HEK293 (cell line): ENCODE data around the gene DNASE1L3.
A peak's percentile ranks its signal among the peaks of the same experiment; 100 is the strongest.

Experiments
- CTCF ChIA-PET: fragments of 350-600 bp; formaldehyde crosslinking; extraction: SDS; loops from one replicate; lab custom pipeline; 2021; ENCODE audit warnings: antibody characterized with exemption; lab: Yijun Ruan, JAX
- POLR2A ChIA-PET: fragments of 300-600 bp; formaldehyde crosslinking; extraction: SDS; loops from one replicate; lab custom pipeline; 2020; ENCODE audit warnings: antibody characterized with exemption, inconsistent platforms; lab: Yijun Ruan, JAX
- H3K27ac ChIP-seq: fragments of 200-500 bp; sonication (Bioruptor generic); 2 replicates; pipeline ENCODE4 v1.5.1; 2014; ENCODE audit warnings: low read depth, low read length, control low read depth, inconsistent platforms; ENCODE audit errors: extremely low read depth
- H3K36me3 ChIP-seq, 2 experiments: fragments of 200-500 bp in 1 of 2; sonication (Bioruptor generic) in 1 of 2; 1 replicate in 1 of 2; 2 replicates in 1 of 2; pipeline ENCODE4 v1.5.1; 2014 to 2017; ENCODE audit warnings: inconsistent platforms in 2 of 2, low read length in 2 of 2; ENCODE audit not compliant: control insufficient read depth in 2 of 2, insufficient read depth in 1 of 2
- H3K4me1 ChIP-seq: fragments of 200-500 bp; sonication (Bioruptor generic); 2 replicates; pipeline ENCODE4 v1.5.1; 2014; ENCODE audit warnings: mild to moderate bottlenecking, low read length, inconsistent platforms; ENCODE audit not compliant: control insufficient read depth, insufficient read depth
- H3K4me3 ChIP-seq: 2 replicates; pipeline ENCODE4 v1.5.1; 2011; ENCODE audit warnings: low read depth, mild to moderate bottlenecking, control low read depth, low read length, moderate library complexity
- H3K9me3 ChIP-seq: fragments of 200-500 bp; sonication (Bioruptor generic); 2 replicates; pipeline ENCODE4 v1.5.1; 2014; ENCODE audit warnings: low read depth, low read length, inconsistent platforms; ENCODE audit not compliant: control insufficient read depth, insufficient read depth
- SCRT1 ChIP-seq: fragments of 450-650 bp; formaldehyde crosslinking; IDR thresholded peaks from 2 replicates; pipeline ENCODE4 v1.5.1; 2016; ENCODE audit warnings: missing biosample characterization, missing genetic modification characterization, borderline replicate concordance
- SETDB1 ChIP-seq: IDR thresholded peaks from one replicate; pipeline ENCODE4 v1.6.1; 2017; ENCODE audit warnings: mild to moderate bottlenecking, low read length, moderate library complexity, mixed read lengths; ENCODE audit not compliant: insufficient read length
- ZBTB7A ChIP-seq: fragments of 450-650 bp; formaldehyde crosslinking; IDR thresholded peaks from 2 replicates; pipeline ENCODE4 v1.5.1; 2016; ENCODE audit warnings: low read depth, missing biosample characterization, missing genetic modification characterization
- ZFP3 ChIP-seq: fragments of 450-650 bp; formaldehyde crosslinking; IDR thresholded peaks from 2 replicates; pipeline ENCODE4 v1.5.1; 2016; ENCODE audit warnings: low read depth, missing biosample characterization, missing genetic modification characterization
- ZNF169 ChIP-seq: fragments of 450-650 bp; formaldehyde crosslinking; IDR thresholded peaks from 2 replicates; pipeline ENCODE4 v1.5.1; 2016; ENCODE audit warnings: missing biosample characterization, missing genetic modification characterization
- ZNF274 ChIP-seq, 2 experiments: fragments of 200-500 bp in 1 of 2; fragments of 450-650 bp in 1 of 2; sonication (Bioruptor generic) in 1 of 2; formaldehyde crosslinking in 1 of 2; IDR thresholded peaks; 2 replicates each; pipeline versions ENCODE4 v1.5.1 to v1.6.1; 2014 to 2016; ENCODE audit warnings: borderline replicate concordance in 1 of 2, inconsistent platforms in 1 of 2, low read length in 1 of 2, missing biosample characterization in 1 of 2, missing genetic modification characterization in 1 of 2
- ZNF423 ChIP-seq: fragments of 450-650 bp; formaldehyde crosslinking; IDR thresholded peaks from 2 replicates; pipeline ENCODE4 v1.5.1; 2016; ENCODE audit warnings: missing biosample characterization, missing genetic modification characterization
- ZNF433 ChIP-seq: fragments of 450-650 bp; formaldehyde crosslinking; IDR thresholded peaks from 2 replicates; pipeline ENCODE4 v1.5.1; 2016; ENCODE audit warnings: missing biosample characterization, missing genetic modification characterization, low read depth
- ZNF776 ChIP-seq: fragments of 450-650 bp; formaldehyde crosslinking; IDR thresholded peaks from 2 replicates; pipeline ENCODE4 v1.5.0; 2017; ENCODE audit warnings: missing biosample characterization, missing genetic modification characterization, borderline replicate concordance
- TF ChIP-seq, protein P1 (sequence below): fragments of 450-650 bp; formaldehyde crosslinking; IDR thresholded peaks from 2 replicates; pipeline ENCODE4 v1.5.1; 2016; ENCODE audit warnings: missing biosample characterization, missing genetic modification characterization
- TF ChIP-seq, protein P2 (sequence below): fragments of 450-650 bp; formaldehyde crosslinking; IDR thresholded peaks from 2 replicates; pipeline ENCODE4 v1.5.1; 2016; ENCODE audit warnings: missing biosample characterization, missing genetic modification characterization
- TF ChIP-seq, protein P3 (sequence below): fragments of 450-650 bp; formaldehyde crosslinking; conservative IDR thresholded peaks from 2 replicates; pipeline ENCODE4 v1.5.1; 2016; ENCODE audit warnings: low read depth, missing biosample characterization, missing genetic modification characterization
- TF ChIP-seq, protein P4 (sequence below): fragments of 450-650 bp; IDR thresholded peaks from 2 replicates; pipeline ENCODE4 v1.5.1; 2018; ENCODE audit warnings: missing biosample characterization, mild to moderate bottlenecking, missing genetic modification characterization
- TF ChIP-seq, protein P5 (sequence below): fragments of 450-650 bp; formaldehyde crosslinking; IDR thresholded peaks from 2 replicates; pipeline ENCODE4 v1.5.1; 2017; ENCODE audit warnings: missing biosample characterization, missing genetic modification characterization
- TF ChIP-seq, protein P6 (sequence below): fragments of 450-650 bp; formaldehyde crosslinking; IDR thresholded peaks from 2 replicates; pipeline ENCODE4 v1.5.1; 2016; ENCODE audit warnings: missing biosample characterization, missing genetic modification characterization

Gene DNASE1L3

DNA sequence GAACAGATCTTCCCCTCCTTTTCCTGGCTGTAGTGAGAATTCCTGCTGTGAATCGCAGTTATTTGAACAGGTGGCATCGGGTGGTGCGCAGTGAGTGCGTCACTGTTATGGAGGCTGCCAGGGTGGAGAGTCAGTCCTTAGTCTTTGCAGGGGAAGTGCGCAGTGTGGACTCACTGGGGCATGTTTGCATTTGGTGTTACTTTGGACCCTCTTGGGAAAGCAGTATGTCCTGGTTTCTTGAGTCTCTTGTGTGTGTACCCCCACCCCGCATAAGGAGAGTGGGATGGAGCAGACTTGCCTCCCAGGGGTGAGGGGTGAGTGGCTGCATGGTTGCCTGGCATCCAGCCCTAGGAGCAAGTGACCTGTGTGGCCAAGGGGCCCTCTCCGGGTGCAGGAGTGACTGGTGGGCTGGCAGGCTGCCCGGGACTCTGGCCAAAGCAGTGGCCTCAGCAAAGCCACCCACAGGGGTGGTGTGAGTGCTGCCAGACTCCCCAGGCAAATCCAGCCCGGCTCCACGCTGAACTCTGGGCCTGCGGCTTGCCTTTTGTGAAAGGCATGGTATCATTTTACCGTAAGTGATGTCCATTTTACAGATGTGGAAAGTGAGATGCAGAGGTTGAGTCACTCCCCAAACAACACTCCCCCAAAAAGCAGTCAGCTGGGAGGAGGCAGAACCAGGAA is 46.4 kb downstream of the DNASE1L3 start (continued):
- TF ChIP-seq, protein P1, sequence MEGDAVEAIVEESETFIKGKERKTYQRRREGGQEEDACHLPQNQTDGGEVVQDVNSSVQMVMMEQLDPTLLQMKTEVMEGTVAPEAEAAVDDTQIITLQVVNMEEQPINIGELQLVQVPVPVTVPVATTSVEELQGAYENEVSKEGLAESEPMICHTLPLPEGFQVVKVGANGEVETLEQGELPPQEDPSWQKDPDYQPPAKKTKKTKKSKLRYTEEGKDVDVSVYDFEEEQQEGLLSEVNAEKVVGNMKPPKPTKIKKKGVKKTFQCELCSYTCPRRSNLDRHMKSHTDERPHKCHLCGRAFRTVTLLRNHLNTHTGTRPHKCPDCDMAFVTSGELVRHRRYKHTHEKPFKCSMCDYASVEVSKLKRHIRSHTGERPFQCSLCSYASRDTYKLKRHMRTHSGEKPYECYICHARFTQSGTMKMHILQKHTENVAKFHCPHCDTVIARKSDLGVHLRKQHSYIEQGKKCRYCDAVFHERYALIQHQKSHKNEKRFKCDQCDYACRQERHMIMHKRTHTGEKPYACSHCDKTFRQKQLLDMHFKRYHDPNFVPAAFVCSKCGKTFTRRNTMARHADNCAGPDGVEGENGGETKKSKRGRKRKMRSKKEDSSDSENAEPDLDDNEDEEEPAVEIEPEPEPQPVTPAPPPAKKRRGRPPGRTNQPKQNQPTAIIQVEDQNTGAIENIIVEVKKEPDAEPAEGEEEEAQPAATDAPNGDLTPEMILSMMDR (tag by site-specific recombination): no peak
- TF ChIP-seq ZNF274 (IDR thresholded peaks at IDR 0.05; ENCODE audit: low read length): no peak
- no peak for TF ChIP-seq ZNF274 (tag by site-specific recombination; IDR thresholded peaks at IDR 0.05; ENCODE audit: borderline replicate concordance)
- TF ChIP-seq, protein P2, sequence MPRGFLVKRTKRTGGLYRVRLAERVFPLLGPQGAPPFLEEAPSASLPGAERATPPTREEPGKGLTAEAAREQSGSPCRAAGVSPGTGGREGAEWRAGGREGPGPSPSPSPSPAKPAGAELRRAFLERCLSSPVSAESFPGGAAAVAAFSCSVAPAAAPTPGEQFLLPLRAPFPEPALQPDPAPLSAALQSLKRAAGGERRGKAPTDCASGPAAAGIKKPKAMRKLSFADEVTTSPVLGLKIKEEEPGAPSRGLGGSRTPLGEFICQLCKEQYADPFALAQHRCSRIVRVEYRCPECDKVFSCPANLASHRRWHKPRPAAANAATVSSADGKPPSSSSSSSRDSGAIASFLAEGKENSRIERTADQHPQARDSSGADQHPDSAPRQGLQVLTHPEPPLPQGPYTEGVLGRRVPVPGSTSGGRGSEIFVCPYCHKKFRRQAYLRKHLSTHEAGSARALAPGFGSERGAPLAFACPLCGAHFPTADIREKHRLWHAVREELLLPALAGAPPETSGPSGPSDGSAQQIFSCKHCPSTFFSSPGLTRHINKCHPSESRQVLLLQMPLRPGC (tag by site-specific recombination): no peak
- TF ChIP-seq ZNF433: no peak
- TF ChIP-seq ZBTB7A (tag by site-specific recombination): no peak
- no peak for TF ChIP-seq ZNF169

DNA sequence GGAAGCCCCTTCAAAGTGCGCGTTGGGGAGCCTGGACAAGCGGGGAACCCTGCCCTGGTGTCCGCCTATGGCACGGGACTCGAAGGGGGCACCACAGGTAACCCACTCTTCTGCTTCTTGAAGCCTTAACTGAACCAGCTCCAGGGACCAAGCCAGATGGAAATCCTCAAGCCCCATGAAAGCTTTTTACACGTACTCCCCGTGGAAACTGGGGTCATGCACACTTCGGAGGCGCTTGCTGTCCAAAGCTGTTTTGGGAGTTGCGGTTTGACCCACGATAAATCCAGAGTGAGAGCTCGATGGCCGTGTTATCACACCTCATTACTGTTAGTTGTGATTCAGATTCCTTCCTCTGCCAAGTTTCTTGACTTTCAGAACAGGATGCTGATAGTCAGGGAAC is 47.5 kb downstream of the DNASE1L3 start:
- no peaks in the 10 kb centered on the region for H3K4me1 ChIP-seq
- TF ChIP-seq SCRT1 (tag by site-specific recombination) (no peak), ZNF776 (tag by site-specific recombination) (no peak), ZBTB7A (tag by site-specific recombination) (no peak), ZNF423 (tag by site-specific recombination) (no peak)
- TF ChIP-seq, protein P3, sequence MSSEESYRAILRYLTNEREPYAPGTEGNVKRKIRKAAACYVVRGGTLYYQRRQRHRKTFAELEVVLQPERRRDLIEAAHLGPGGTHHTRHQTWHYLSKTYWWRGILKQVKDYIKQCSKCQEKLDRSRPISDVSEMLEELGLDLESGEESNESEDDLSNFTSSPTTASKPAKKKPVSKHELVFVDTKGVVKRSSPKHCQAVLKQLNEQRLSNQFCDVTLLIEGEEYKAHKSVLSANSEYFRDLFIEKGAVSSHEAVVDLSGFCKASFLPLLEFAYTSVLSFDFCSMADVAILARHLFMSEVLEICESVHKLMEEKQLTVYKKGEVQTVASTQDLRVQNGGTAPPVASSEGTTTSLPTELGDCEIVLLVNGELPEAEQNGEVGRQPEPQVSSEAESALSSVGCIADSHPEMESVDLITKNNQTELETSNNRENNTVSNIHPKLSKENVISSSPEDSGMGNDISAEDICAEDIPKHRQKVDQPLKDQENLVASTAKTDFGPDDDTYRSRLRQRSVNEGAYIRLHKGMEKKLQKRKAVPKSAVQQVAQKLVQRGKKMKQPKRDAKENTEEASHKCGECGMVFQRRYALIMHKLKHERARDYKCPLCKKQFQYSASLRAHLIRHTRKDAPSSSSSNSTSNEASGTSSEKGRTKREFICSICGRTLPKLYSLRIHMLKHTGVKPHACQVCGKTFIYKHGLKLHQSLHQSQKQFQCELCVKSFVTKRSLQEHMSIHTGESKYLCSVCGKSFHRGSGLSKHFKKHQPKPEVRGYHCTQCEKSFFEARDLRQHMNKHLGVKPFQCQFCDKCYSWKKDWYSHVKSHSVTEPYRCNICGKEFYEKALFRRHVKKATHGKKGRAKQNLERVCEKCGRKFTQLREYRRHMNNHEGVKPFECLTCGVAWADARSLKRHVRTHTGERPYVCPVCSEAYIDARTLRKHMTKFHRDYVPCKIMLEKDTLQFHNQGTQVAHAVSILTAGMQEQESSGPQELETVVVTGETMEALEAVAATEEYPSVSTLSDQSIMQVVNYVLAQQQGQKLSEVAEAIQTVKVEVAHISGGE: no peak
- H3K27ac ChIP-seq: no peak overlapping the region
- no peaks in the 10 kb centered on the region for H3K9me3 ChIP-seq
- POLR2A ChIA-PET: no interaction called here
- CTCF ChIA-PET: interaction anchor here (0.7 kb wide), 1 partner anchor 150 kb away, joined by 3 read pairs; no protein-coding TSS in a partner anchor
- H3K4me3 ChIP-seq: no peak overlapping the region
- peaks cover 0 to 83% of the 10 kb centered on the region in 2 experiments; a peak in 1 of 3 replicates for H3K36me3 ChIP-seq

DNA sequence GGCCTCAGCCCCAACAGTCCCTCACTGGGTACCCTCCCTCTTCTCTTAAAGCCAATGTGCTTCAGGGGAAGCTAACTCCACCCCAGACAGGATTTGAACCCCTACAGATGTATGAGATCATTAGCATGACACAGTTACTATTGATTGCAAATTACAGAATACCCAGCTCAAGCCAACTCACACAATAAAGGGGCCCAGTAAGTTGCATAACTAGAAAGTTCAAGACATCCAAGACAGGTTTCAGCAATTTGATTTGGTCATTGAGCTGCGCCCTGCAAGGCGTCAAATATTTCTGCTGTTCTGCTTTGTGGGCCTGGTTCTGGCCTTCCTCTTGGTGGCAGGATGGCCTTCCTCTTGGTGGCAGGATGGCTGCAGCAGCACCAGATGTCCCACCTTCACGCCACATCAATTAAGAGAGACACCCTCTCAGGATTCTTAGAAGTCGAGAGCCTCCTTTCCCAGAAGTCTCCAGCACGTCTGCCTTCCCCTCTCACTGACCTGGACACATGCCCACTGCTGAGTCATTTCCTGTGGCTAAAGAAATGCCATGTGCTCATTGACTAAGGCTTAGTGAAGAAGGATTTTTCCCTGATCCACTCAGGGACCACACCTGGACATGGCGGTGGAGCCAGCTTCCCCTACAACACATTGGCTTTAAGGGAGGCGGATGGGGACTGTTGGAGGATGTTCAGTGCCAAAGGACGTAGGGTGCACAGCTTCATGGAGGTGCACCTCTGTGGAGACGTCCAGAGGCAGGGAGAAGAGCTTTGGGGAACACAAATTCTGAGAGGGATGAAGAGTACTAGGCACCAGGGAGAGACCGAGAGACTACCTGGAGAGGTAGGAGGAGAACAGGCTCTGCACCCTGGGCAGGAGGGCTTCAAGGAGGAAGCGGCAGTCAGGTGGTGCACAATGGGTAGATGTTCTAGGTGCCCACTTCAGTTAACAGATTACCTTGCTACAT is 49.1 kb downstream of the DNASE1L3 start:
- ChIA-PET CTCF (interaction anchor here (0.6 to 1.0 kb wide), 3 partner anchors 16 to 297 kb away, joined by 3 read pairs; no protein-coding TSS in a partner anchor), POLR2A (no interaction called here)
- H3K9me3 ChIP-seq: no peaks in the 10 kb centered on the region
- H3K4me1 ChIP-seq: no peaks in the 10 kb centered on the region
- no peak overlapping the region for H3K27ac ChIP-seq
- H3K4me3 ChIP-seq: no peak overlapping the region
- H3K36me3 ChIP-seq: peaks cover 0 to 88% of the 10 kb centered on the region in 2 experiments; a peak in 1 of 3 replicates
- TF ChIP-seq, protein P4, sequence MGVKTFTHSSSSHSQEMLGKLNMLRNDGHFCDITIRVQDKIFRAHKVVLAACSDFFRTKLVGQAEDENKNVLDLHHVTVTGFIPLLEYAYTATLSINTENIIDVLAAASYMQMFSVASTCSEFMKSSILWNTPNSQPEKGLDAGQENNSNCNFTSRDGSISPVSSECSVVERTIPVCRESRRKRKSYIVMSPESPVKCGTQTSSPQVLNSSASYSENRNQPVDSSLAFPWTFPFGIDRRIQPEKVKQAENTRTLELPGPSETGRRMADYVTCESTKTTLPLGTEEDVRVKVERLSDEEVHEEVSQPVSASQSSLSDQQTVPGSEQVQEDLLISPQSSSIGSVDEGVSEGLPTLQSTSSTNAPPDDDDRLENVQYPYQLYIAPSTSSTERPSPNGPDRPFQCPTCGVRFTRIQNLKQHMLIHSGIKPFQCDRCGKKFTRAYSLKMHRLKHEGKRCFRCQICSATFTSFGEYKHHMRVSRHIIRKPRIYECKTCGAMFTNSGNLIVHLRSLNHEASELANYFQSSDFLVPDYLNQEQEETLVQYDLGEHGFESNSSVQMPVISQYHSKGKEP (tag by site-specific recombination): no peak
- TF ChIP-seq, protein P5, sequence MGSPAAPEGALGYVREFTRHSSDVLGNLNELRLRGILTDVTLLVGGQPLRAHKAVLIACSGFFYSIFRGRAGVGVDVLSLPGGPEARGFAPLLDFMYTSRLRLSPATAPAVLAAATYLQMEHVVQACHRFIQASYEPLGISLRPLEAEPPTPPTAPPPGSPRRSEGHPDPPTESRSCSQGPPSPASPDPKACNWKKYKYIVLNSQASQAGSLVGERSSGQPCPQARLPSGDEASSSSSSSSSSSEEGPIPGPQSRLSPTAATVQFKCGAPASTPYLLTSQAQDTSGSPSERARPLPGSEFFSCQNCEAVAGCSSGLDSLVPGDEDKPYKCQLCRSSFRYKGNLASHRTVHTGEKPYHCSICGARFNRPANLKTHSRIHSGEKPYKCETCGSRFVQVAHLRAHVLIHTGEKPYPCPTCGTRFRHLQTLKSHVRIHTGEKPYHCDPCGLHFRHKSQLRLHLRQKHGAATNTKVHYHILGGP (tag by site-specific recombination): peak; percentile 87
- TF ChIP-seq ZFP3 (no peak), SETDB1 (peak; percentile 65)
- TF ChIP-seq, protein P6, sequence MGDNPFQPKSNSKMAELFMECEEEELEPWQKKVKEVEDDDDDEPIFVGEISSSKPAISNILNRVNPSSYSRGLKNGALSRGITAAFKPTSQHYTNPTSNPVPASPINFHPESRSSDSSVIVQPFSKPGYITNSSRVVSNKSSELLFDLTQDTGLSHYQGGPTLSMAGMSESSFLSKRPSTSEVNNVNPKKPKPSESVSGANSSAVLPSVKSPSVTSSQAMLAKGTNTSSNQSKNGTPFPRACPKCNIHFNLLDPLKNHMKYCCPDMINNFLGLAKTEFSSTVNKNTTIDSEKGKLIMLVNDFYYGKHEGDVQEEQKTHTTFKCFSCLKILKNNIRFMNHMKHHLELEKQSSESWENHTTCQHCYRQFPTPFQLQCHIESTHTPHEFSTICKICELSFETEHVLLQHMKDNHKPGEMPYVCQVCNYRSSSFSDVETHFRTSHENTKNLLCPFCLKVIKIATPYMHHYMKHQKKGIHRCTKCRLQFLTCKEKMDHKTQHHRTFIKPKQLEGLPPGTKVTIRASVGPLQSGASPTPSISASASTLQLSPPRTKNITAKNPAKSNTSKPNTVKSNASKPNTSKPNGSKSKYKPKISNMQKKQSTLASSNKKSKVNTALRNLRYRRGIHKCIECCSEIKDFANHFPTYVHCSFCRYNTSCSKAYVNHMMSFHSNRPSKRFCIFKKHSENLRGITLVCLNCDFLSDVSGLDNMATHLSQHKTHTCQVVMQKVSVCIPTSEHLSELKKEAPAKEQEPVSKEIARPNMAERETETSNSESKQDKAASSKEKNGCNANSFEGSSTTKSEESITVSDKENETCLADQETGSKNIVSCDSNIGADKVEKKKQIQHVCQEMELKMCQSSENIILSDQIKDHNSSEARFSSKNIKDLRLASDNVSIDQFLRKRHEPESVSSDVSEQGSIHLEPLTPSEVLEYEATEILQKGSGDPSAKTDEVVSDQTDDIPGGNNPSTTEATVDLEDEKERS (tag by site-specific recombination): peak; percentile 75; the same call in 1 of the 2 replicates
